Activated B cell treated with CpG ODN at 0.5 μM for 24 hours (primary cell): ENCODE data around the gene TCFL5. TPM values are rescaled to one million over a fixed set of nuclear protein-coding genes. Genes with fewer than 3 reads are reported as not detected.

Source experiments
- ATAC-seq: fragments of 200-7000 bp; cut with Tn5 transposase; one replicate; pipeline ENCODE4 v1.10.0; 2021; ENCODE audit warnings: low read depth, mild to moderate bottlenecking, moderate library complexity
- CTCF ChIA-PET: fragments of 350-600 bp; sonication (Branson Sonifier 250); formaldehyde crosslinking; loops from one replicate; lab custom pipeline; 2021; ENCODE audit warnings: antibody characterized with exemption; lab: Charles Lee
- POLR2A ChIA-PET: fragments of 350-600 bp; sonication (Branson Sonifier 250); formaldehyde crosslinking; loops from one replicate; lab custom pipeline; 2021; ENCODE audit warnings: antibody characterized with exemption; lab: Charles Lee
- DNase-seq: peaks from one replicate; pipeline ENCODE4 v3.0.0; 2022
- H3K27ac Mint-ChIP-seq: one replicate; pipeline ENCODE4 v1.8.0; 2020; ENCODE audit warnings: mixed read lengths
- H3K27me3 Mint-ChIP-seq: one replicate; pipeline ENCODE4 v1.8.0; 2021; ENCODE audit warnings: mixed read lengths
- H3K36me3 Mint-ChIP-seq: one replicate; pipeline ENCODE4 v1.8.0; 2021; ENCODE audit warnings: low read depth, mixed read lengths
- H3K4me1 Mint-ChIP-seq: one replicate; pipeline ENCODE4 v1.8.0; 2021; ENCODE audit warnings: mixed read lengths
- H3K4me3 Mint-ChIP-seq: one replicate; pipeline ENCODE4 v1.8.0; 2020; ENCODE audit warnings: mild to moderate bottlenecking, mixed read lengths
- H3K9me3 Mint-ChIP-seq: one replicate; pipeline ENCODE4 v1.8.0; 2020; ENCODE audit warnings: mixed read lengths
- intact Hi-C: fragments of 100-400 bp; cut with micrococcal nuclease; formaldehyde crosslinking; loops from one replicate; pipeline ENCODE4 v1.15.1; 2024
- total RNA-seq: library from RNA; stranded (reverse); gene quantifications from 2 replicates; pipeline ENCODE4 v1.2.3, GENCODE V29; 2022
- TF ChIP-seq, protein P1 (sequence below): fragments of 200-600 bp; IDR thresholded peaks from one replicate; pipeline ENCODE4 v1.8.0; 2022; ENCODE audit warnings: antibody characterized with exemption, mild to moderate bottlenecking

The TCFL5 gene
- total RNA-seq, 1 donor from 2014 or later = 54.5 TPM

DNA sequence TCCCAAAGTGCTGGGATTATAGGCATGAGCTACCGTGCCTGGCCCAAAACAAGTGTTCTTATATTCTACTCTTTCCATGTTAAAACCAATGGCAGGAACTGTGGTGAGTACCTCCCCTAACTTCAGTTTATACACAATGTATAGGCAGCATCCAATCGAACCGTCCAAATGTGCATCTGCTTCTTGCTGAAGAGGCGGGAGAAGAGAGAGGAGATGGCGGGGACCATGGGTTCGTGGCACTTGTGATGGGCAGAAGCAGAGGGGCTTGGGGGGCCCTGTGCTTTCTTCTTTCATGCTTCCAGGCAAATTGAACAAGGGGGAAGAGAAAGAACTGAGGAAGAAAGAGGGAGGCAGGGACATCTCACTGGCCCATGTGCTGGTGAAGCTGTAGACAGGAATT, 11.2 kb upstream of the TCFL5 start:
- H3K4me1 Mint-ChIP-seq = peaks cover 5% of the 10 kb centered on the region

DNA sequence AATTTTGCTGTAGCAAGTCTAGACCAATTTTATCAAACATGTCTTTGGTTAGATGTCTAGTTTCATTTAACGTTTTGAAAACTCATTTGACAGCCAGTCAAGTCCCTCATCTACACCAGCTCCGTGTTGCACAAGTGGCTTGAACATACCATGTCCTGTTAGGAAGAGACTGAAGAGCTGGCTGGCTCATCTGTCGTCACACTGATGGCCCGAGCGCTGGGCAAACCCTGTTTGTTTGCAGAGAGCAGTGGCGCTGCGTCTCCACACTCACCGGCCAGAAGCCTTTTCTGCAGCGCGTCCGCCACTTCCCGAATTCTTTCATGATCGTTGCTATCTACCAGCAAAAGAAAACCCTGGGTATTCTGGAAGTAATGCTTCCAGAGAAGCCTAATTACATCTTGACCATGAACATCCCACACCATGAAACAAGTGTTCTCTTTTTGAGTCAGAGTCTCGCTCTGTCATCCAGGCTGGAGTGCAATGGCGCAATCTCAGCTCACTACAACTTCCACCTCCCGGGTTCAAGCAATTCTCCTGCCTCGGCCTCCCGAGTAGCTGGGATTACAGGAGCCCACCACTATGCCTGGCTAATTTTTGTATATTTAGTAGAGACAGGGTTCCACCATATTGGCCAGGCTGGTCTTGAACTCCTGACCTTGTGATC, 10.7 kb upstream of the TCFL5 start:
- Mint-ChIP-seq H3K4me1 (peaks cover 5% of the 10 kb centered on the region), H3K36me3 (no peaks in the 10 kb centered on the region), H3K27ac (no peak overlapping the region), H3K4me3 (no peak overlapping the region), H3K27me3 (peaks cover 4% of the 10 kb centered on the region), H3K9me3 (no peaks in the 10 kb centered on the region)
- POLR2A ChIA-PET = no interaction called here
- intact Hi-C loops = no loop called here
- DNase-seq (no peak), ATAC-seq (no peak)
- CTCF ChIA-PET = interaction anchor here (1.2 kb wide), 1 partner anchor 137 kb away, joined by 4 read pairs; no protein-coding TSS in a partner anchor
- TF ChIP-seq, protein P1, sequence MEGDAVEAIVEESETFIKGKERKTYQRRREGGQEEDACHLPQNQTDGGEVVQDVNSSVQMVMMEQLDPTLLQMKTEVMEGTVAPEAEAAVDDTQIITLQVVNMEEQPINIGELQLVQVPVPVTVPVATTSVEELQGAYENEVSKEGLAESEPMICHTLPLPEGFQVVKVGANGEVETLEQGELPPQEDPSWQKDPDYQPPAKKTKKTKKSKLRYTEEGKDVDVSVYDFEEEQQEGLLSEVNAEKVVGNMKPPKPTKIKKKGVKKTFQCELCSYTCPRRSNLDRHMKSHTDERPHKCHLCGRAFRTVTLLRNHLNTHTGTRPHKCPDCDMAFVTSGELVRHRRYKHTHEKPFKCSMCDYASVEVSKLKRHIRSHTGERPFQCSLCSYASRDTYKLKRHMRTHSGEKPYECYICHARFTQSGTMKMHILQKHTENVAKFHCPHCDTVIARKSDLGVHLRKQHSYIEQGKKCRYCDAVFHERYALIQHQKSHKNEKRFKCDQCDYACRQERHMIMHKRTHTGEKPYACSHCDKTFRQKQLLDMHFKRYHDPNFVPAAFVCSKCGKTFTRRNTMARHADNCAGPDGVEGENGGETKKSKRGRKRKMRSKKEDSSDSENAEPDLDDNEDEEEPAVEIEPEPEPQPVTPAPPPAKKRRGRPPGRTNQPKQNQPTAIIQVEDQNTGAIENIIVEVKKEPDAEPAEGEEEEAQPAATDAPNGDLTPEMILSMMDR = no peak

More for the DNA sequence above, 11.2 kb upstream of the TCFL5 start:
- POLR2A ChIA-PET = no interaction called here
- TF ChIP-seq, protein P1 = no peak
- Mint-ChIP-seq H3K27me3 (peaks cover 4% of the 10 kb centered on the region), H3K4me3 (no peak overlapping the region), H3K9me3 (no peaks in the 10 kb centered on the region), H3K36me3 (no peaks in the 10 kb centered on the region), H3K27ac (no peak overlapping the region)
- DNase-seq (no peak), ATAC-seq (no peak)
- intact Hi-C loops = loop anchor here (1.0 kb wide), 1 partner anchor 136 kb away; no protein-coding TSS in a partner anchor
- CTCF ChIA-PET = interaction anchor here (0.7 to 1.2 kb wide), 2 partner anchors 99 to 136 kb away, joined by 3 to 4 read pairs; no protein-coding TSS in a partner anchor

DNA sequence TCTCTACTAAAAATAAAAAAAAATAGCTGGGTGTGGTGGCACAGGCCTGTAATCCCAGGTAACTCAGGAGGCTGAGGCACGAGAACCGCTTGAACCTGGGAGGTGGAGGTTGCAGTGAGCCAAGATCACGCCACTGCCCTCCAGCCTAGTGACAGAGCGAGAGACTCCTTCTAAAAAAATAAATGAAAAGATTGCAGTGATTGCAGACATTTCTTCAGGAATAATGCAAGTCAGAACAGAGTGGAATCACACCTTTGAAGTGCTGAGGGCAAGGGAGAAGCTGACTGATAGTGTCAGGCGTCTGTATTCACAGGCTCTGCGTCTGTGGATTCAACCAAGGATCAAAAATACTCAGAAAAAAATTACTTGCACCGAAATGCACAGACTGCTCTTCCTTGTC, 2.6 kb upstream of the TCFL5 start:
- H3K4me3 Mint-ChIP-seq = no peak overlapping the region
- ATAC-seq (no peak), DNase-seq (no peak)
- CTCF ChIA-PET = no interaction called here
- peaks cover 8% of the 10 kb centered on the region for H3K36me3 Mint-ChIP-seq
- POLR2A ChIA-PET = no interaction called here
- intact Hi-C loops = loop anchor here (5.0 kb wide), 2 partner anchors 63 to 67 kb away; partner anchors contain the start of genes DIDO1 and MRGBP
- no peak overlapping the region for H3K27ac Mint-ChIP-seq
- no peaks in the 10 kb centered on the region for H3K9me3 Mint-ChIP-seq
- TF ChIP-seq, protein P1 = no peak
- peaks cover 21% of the 10 kb centered on the region for H3K4me1 Mint-ChIP-seq
- no peaks in the 10 kb centered on the region for H3K27me3 Mint-ChIP-seq

DNA sequence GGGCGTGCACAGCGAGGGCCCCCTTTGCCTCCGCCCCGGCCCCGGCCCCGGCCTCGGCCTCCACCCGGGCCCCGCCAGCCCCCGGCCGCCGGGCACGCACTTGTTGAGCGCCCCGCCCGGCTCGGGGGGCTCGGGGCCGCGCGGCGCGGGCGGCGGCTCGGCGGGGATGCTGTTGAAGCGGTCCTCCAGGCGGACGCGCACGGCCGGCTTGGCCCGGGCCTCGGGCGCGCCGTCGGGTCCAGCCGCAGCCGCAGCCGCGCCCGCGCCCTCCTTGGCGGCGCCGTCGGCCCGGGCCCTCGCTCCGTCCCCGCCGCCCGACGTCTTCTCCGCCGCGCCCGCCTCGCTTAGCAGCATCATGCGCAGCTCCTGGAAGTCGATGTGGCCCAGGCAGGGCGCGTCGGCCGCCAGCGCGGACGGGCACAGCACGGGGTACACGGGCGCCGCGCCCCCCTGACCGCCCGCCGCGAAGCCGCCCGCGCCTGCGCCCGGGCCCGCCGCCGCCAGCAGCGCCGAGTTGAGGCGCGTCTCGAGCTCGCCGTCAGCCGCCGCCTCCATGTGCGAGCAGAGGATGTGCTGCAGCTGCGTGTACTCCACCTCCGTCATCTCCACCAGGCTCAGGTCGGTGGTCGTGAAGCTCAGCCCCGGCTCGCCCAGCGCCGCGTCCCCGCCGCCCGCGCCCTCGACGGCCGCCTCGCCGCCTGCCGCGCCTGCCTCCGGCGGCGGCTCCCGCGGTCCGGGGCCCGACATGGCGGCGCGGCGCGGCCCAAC, 514 bp downstream of the TCFL5 start:
- Mint-ChIP-seq H3K9me3 (no peaks in the 10 kb centered on the region), H3K36me3 (peaks cover 31% of the 10 kb centered on the region), H3K4me1 (peaks cover 41% of the 10 kb centered on the region), H3K4me3 (peak overlapping the region; percentile 65), H3K27ac (no peak overlapping the region), H3K27me3 (no peaks in the 10 kb centered on the region)
- ATAC-seq (peak; percentile 23), DNase-seq (peak; percentile 50)
- CTCF ChIA-PET = no interaction called here
- intact Hi-C loops = loop anchor here (2.0 to 5.0 kb wide), 3 partner anchors 28 to 66 kb away; partner anchors contain the start of genes DIDO1 and MRGBP
- TF ChIP-seq, protein P1 = no peak
- POLR2A ChIA-PET = interaction anchor here (0.8 to 2.9 kb wide), 12 partner anchors 23 to 238 kb away, joined by 3 to 11 read pairs (median 5); partner anchors contain the start of genes GID8 and OGFR
